ENCODE data around the gene DCXR. TPM values are rescaled to one million over a fixed set of nuclear protein-coding genes. Genes with fewer than 3 reads are reported as not detected.

Gene DCXR
- total RNA-seq, 4 donors from 2014 or later, result 49.4 to 117 (median 71.3) TPM

DNA sequence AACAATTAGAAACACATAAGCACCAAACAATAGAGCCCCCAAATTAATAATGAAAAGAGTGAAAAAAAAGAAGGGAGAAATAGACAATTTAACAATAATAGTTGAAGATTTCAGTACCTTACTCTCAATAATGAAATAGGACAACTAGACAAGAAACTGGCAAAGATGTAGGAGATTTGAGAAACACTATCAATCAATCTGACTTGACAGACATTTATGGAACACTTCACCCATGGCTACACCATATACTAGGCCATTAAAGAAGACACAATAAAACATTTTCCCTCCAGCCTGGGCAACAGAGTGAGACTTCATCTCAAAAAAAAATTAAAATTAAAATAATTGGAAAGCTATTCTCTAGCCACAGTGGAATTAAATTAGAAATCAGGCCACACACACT is 33.1 kb upstream of the DCXR start:
- peaks cover 6 to 22% (median 10%) of the 10 kb centered on the region in 4 donors for H3K4me1 ChIP-seq
- intact Hi-C loops (cut with DNase I; ENCODE audit: low total_unique reads) (loop anchor here (5.0 kb wide), 1 partner anchor 257 kb away; no protein-coding TSS in a partner anchor), in situ Hi-C loops (cut with MboI; ENCODE audit: low pct_ligation_motif_present in 1 of 4, low pct_unique_long_range_greater_than_20kb in 1 of 4, low sequenced_read_pairs in 3 of 4) (no loop called here)
- no peak for DNase-seq
- no peaks in the 10 kb centered on the region for H3K9me3 ChIP-seq
- TF ChIP-seq POLR2A (IDR thresholded peaks at IDR 0.05) (no peak), EP300 (IDR thresholded peaks at IDR 0.05; ENCODE audit: low read depth) (no peak), POLR2AphosphoS5 (IDR thresholded peaks at IDR 0.05) (no peak)
- TF ChIP-seq, protein P1, sequence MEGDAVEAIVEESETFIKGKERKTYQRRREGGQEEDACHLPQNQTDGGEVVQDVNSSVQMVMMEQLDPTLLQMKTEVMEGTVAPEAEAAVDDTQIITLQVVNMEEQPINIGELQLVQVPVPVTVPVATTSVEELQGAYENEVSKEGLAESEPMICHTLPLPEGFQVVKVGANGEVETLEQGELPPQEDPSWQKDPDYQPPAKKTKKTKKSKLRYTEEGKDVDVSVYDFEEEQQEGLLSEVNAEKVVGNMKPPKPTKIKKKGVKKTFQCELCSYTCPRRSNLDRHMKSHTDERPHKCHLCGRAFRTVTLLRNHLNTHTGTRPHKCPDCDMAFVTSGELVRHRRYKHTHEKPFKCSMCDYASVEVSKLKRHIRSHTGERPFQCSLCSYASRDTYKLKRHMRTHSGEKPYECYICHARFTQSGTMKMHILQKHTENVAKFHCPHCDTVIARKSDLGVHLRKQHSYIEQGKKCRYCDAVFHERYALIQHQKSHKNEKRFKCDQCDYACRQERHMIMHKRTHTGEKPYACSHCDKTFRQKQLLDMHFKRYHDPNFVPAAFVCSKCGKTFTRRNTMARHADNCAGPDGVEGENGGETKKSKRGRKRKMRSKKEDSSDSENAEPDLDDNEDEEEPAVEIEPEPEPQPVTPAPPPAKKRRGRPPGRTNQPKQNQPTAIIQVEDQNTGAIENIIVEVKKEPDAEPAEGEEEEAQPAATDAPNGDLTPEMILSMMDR (IDR thresholded peaks at IDR 0.05), result no peak
- no peaks in the 10 kb centered on the region for H3K27me3 ChIP-seq
- no peaks in the 10 kb centered on the region for H3K36me3 ChIP-seq
- H3K27ac ChIP-seq, result no peak overlapping the region
- H3K4me3 ChIP-seq, result no peak overlapping the region

DNA sequence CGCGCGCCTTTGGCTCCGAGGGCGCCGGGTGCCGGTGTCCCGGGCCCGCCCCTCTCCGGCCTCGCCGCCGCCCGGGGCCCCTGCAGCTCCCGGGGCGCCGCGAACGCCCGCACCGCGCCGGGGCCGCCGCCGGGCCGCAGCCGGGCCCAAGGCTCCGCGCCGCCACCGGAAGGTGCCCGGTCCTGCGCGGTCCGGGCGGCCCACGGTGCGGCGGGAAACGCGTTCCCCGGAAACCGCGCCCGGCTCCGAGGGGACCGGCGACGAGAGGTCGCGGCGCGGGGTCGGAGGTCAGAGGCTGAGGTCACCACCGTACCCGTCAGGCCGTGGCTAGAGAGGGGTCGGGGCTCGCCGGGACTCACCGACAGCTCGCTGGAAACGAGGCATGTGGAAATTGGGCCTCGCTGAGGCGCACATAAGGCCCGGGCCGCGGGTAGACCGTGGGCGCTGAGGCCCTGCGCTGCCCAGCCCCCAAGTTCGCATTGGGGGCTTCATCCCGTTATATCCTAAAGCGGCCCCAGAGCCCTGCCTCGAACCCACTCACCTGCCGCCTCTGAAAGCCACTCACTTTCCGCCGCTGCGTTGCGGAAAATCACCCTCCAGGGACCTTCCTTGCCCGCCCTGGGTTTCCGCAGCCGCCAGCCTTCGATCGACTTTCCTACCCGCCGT is 28.3 kb upstream of the DCXR start, which contains the start of gene DUS1L:
Gene DUS1L, minus strand, starts transcription at position 167 of the 666 bp plus-strand sequence. CDS start 745 bp downstream, outside the sequence.
- DNase-seq, result peak; percentile 67
- in situ Hi-C loops (cut with MboI; ENCODE audit: low pct_ligation_motif_present in 1 of 4, low pct_unique_long_range_greater_than_20kb in 1 of 4, low sequenced_read_pairs in 3 of 4) (no loop called here), intact Hi-C loops (cut with DNase I; ENCODE audit: low total_unique reads) (no loop called here)
- peak within 1 kb of the TSS; percentile 82 to 97 (median 92) for H3K4me3 ChIP-seq
- H3K9me3 ChIP-seq, result no peaks in the 10 kb centered on the region
- H3K27ac ChIP-seq, result peak within 1 kb of the TSS; percentile 84 to 92 (median 90)
- H3K36me3 ChIP-seq, result no peaks in the 10 kb centered on the region
- peaks cover 13 to 24% (median 23%) of the 10 kb centered on the region in 4 donors for H3K4me1 ChIP-seq
- no peaks in the 10 kb centered on the region for H3K27me3 ChIP-seq
- WGBS, 2 donors (ENCODE audit: low coverage in 1 of 2), result 25% methylated on average over 40 of the region's 88 CpGs; no CpG with 5 or more reads in 1 of the 2 donors
- no peak for TF ChIP-seq EP300 (IDR thresholded peaks at IDR 0.05; ENCODE audit: low read depth)
- no peak for TF ChIP-seq POLR2A (IDR thresholded peaks at IDR 0.05)
- TF ChIP-seq, protein P1 (IDR thresholded peaks at IDR 0.05), result peak in 1 of 5 experiments; percentile 8
- peak in 2 of 3 donors; percentile 52 to 61 for TF ChIP-seq POLR2AphosphoS5 (IDR thresholded peaks at IDR 0.05)

DNA sequence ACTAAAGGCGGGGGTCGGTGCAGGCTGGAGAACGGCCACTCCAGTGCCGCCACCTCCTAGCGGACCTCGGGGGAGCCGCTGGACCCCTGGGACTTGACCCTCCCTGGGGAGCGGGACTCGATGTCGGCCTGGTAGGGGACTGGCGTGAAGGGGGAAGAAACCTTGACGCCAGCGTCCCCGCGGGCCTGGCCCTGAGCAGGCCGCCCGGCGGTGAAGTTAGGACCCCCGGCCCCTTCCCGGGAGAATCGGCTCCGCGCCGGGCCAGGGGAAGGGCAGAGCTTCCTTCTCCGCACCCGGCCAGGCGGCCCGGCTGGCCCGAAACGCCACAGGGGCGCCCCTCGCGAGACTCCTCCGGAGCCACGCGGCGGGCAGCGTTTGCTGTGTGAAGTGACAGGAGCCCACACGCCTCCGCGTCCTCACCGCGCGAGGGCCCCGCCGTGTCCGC is 27.7 kb upstream of the DCXR start:
- intact Hi-C loops (cut with DNase I; ENCODE audit: low total_unique reads) (no loop called here), in situ Hi-C loops (cut with MboI; ENCODE audit: low pct_ligation_motif_present in 1 of 4, low pct_unique_long_range_greater_than_20kb in 1 of 4, low sequenced_read_pairs in 3 of 4) (no loop called here)
- DNase-seq, result no peak
- H3K27me3 ChIP-seq, result no peaks in the 10 kb centered on the region
- peak overlapping the region; percentile 84 to 92 (median 90) for H3K27ac ChIP-seq
- H3K9me3 ChIP-seq, result no peaks in the 10 kb centered on the region
- WGBS, 2 donors (ENCODE audit: low coverage in 1 of 2), result 0% methylated on average over 15 of the region's 47 CpGs; no CpG with 5 or more reads in 1 of the 2 donors
- no peak for TF ChIP-seq POLR2A (IDR thresholded peaks at IDR 0.05)
- no peak for TF ChIP-seq EP300 (IDR thresholded peaks at IDR 0.05; ENCODE audit: low read depth)
- TF ChIP-seq, protein P1 (IDR thresholded peaks at IDR 0.05), result no peak
- no peak for TF ChIP-seq POLR2AphosphoS5 (IDR thresholded peaks at IDR 0.05)
- no peaks in the 10 kb centered on the region for H3K36me3 ChIP-seq
- peaks cover 13 to 24% (median 23%) of the 10 kb centered on the region in 4 donors for H3K4me1 ChIP-seq
- peak overlapping the region; percentile 82 to 97 (median 92) for H3K4me3 ChIP-seq

DNA sequence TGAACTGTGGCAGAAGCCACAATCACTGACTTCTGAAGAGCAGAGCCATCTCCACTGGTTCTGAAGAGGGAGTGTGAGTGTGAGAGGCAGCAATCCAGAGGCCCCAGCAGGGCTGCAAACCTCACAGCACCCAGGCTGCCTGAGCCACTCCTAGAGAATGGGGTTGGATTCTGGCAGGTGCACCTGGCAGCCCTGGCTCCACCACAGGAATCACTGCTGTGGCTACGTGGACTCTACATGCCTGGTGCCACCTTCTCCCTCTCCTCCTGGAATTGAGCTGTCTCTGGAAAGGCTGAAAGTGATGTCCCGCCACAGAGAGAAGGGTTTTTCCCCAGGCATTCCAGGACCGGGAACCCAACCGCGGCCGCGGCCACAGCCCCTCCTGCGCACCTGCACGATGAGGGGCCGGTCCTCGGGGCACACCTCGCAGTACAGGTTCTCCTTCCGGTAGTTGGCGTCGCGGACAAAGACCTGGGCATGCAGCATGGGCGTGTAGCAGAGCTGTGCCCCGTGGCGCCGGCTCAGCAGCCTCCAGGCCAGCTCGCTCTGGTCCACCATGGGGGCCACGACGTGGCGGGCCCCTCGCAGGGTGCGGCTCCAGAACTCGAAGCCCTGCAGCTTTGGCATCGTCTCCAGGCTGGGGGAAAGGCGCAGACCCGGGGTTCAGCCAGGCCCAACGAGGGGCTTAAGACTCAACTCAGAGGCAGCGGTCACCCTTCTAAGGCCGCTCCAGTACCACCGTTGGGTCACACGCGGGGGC is 27.1 kb upstream of the DCXR start:
- Histone ChIP-seq H3K27ac (peak overlapping the region; percentile 84 to 92 (median 90)), H3K4me3 (peak overlapping the region; percentile 82 to 97 (median 92)), H3K9me3 (no peaks in the 10 kb centered on the region), H3K4me1 (peaks cover 13 to 24% (median 23%) of the 10 kb centered on the region in 4 donors), H3K36me3 (no peaks in the 10 kb centered on the region), H3K27me3 (no peaks in the 10 kb centered on the region)
- intact Hi-C loops (cut with DNase I; ENCODE audit: low total_unique reads) (no loop called here), in situ Hi-C loops (cut with MboI; ENCODE audit: low pct_ligation_motif_present in 1 of 4, low pct_unique_long_range_greater_than_20kb in 1 of 4, low sequenced_read_pairs in 3 of 4) (no loop called here)
- TF ChIP-seq EP300 (IDR thresholded peaks at IDR 0.05; ENCODE audit: low read depth), result no peak
- peak in 1 of 3 donors; percentile 33 for TF ChIP-seq POLR2AphosphoS5 (IDR thresholded peaks at IDR 0.05)
- TF ChIP-seq POLR2A (IDR thresholded peaks at IDR 0.05), result peak; percentile 43
- peak; percentile 64 for DNase-seq
- WGBS, 2 donors (ENCODE audit: low coverage in 1 of 2), result 26% methylated on average over 34 of the region's 36 CpGs; no CpG with 5 or more reads in 1 of the 2 donors

Measured in transverse colon (tissue), 4 donors.